Natural killer cell (primary cell): ENCODE results near the gene PKNOX1. TPM values are rescaled to one million over a fixed set of nuclear protein-coding genes. Genes with fewer than 3 reads are reported as not detected.

ENCODE experiments used
- ATAC-seq, 3 donors: fragments of 150-1000 bp in 2 of 3; fragments of 200-7000 bp in 1 of 3; cut with Tn5 transposase; 1 replicate in 1 of 3; 2 replicates in 2 of 3; pipeline ENCODE4 v1.10.0; 2021; ENCODE audit warnings: mild to moderate bottlenecking in 2 of 3, moderate library complexity in 2 of 3
- DNase-seq, 2 donors: peaks; one replicate each; pipeline versions ENCODE4 v3.0.0 to v3.0.0-alpha.2; 2013 to 2021; ENCODE audit warnings: mixed read lengths in 1 of 2
- H3K27ac ChIP-seq: one replicate; pipeline ENCODE4 v1.5.1; 2013; ENCODE audit warnings: mild to moderate bottlenecking, low read length
- H3K27me3 ChIP-seq: one replicate; pipeline ENCODE4 v1.6.1; 2013; ENCODE audit warnings: low read length; ENCODE audit not compliant: control insufficient read depth, insufficient read depth
- H3K36me3 ChIP-seq: one replicate; pipeline ENCODE4 v1.6.1; 2013; ENCODE audit warnings: low read length; ENCODE audit not compliant: control insufficient read depth, insufficient read depth
- H3K4me1 ChIP-seq: one replicate; pipeline ENCODE4 v1.6.1; 2013; ENCODE audit warnings: low read length; ENCODE audit not compliant: control insufficient read depth, insufficient read depth
- H3K4me3 ChIP-seq: one replicate; pipeline ENCODE4 v1.5.1; 2013; ENCODE audit warnings: low read length
- H3K9me3 ChIP-seq: one replicate; pipeline ENCODE4 v1.6.1; 2013; ENCODE audit warnings: low read length; ENCODE audit not compliant: control insufficient read depth, insufficient read depth
- H3K27ac Mint-ChIP-seq, 2 donors: one replicate each; pipeline ENCODE4 v1.8.0; 2022; ENCODE audit warnings: mild to moderate bottlenecking in 2 of 2, mixed read lengths in 2 of 2, moderate library complexity in 1 of 2
- H3K27me3 Mint-ChIP-seq, 2 donors: one replicate each; pipeline ENCODE4 v1.8.0; 2022; ENCODE audit warnings: low read depth in 2 of 2, mixed read lengths in 2 of 2
- H3K36me3 Mint-ChIP-seq: one replicate; pipeline ENCODE4 v1.8.0; 2022; ENCODE audit warnings: mixed read lengths
- H3K4me1 Mint-ChIP-seq, 2 donors: one replicate each; pipeline ENCODE4 v1.8.0; 2022; ENCODE audit warnings: mixed read lengths in 2 of 2
- H3K4me3 Mint-ChIP-seq: one replicate; pipeline ENCODE4 v1.8.0; 2022; ENCODE audit warnings: mild to moderate bottlenecking, moderate library complexity, mixed read lengths
- H3K9me3 Mint-ChIP-seq, 2 donors: one replicate each; pipeline ENCODE4 v1.8.0; 2022; ENCODE audit warnings: mixed read lengths in 2 of 2
- WGBS: methylation state at CpG from one replicate; pipeline ENCODE4 v1.1.7; 2013; ENCODE audit warnings: missing lambda C conversion rate; ENCODE audit not compliant: insufficient coverage; 5-methylcytosine and 5-hydroxymethylcytosine counted together
- intact Hi-C: fragments of 100-400 bp; cut with micrococcal nuclease; formaldehyde crosslinking; loops from one replicate; pipeline ENCODE4 v1.14.2; 2022
- total RNA-seq, 4 donors: library from RNA; stranded (reverse); fragments of 120-200 nt in 1 of 4; gene quantifications; one replicate each; pipeline versions ENCODE4 v1.2.3 to v1.2.4, GENCODE V29; 2013 to 2022
- TF ChIP-seq, protein P1 (sequence below): fragments of 200-600 bp; IDR thresholded peaks from one replicate; pipeline ENCODE4 v1.8.0; 2022; ENCODE audit warnings: antibody characterized with exemption

The PKNOX1 gene
- total RNA-seq, 3 donors from 2014 or later (not counting 1 experiment from before 2014, with no cell fraction given), result 19.1 to 25.5 (median 21.5) TPM

GRCh38 chr21:43025636-43026180 lies 51.3 kb downstream of the PKNOX1 start:
- DNase-seq (no peak), ATAC-seq (no peak)
- no peaks in the 10 kb centered on the region for H3K27me3 ChIP-seq
- H3K27me3 Mint-ChIP-seq, result no peaks in the 10 kb centered on the region
- no peaks in the 10 kb centered on the region for H3K4me1 Mint-ChIP-seq
- H3K36me3 ChIP-seq, result peaks cover 61% of the 10 kb centered on the region
- 96% methylated on average over 5 of the region's 6 CpGs for WGBS
- intact Hi-C loops, result no loop called here
- no peak overlapping the region for H3K27ac ChIP-seq
- no peaks in the 10 kb centered on the region for H3K4me1 ChIP-seq
- no peaks in the 10 kb centered on the region for H3K9me3 ChIP-seq
- H3K36me3 Mint-ChIP-seq, result no peaks in the 10 kb centered on the region
- H3K4me3 ChIP-seq, result no peak overlapping the region
- H3K27ac Mint-ChIP-seq, result no peak overlapping the region
- H3K4me3 Mint-ChIP-seq, result no peak overlapping the region
- TF ChIP-seq, protein P1, sequence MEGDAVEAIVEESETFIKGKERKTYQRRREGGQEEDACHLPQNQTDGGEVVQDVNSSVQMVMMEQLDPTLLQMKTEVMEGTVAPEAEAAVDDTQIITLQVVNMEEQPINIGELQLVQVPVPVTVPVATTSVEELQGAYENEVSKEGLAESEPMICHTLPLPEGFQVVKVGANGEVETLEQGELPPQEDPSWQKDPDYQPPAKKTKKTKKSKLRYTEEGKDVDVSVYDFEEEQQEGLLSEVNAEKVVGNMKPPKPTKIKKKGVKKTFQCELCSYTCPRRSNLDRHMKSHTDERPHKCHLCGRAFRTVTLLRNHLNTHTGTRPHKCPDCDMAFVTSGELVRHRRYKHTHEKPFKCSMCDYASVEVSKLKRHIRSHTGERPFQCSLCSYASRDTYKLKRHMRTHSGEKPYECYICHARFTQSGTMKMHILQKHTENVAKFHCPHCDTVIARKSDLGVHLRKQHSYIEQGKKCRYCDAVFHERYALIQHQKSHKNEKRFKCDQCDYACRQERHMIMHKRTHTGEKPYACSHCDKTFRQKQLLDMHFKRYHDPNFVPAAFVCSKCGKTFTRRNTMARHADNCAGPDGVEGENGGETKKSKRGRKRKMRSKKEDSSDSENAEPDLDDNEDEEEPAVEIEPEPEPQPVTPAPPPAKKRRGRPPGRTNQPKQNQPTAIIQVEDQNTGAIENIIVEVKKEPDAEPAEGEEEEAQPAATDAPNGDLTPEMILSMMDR, result no peak
- no peaks in the 10 kb centered on the region for H3K9me3 Mint-ChIP-seq

DNA sequence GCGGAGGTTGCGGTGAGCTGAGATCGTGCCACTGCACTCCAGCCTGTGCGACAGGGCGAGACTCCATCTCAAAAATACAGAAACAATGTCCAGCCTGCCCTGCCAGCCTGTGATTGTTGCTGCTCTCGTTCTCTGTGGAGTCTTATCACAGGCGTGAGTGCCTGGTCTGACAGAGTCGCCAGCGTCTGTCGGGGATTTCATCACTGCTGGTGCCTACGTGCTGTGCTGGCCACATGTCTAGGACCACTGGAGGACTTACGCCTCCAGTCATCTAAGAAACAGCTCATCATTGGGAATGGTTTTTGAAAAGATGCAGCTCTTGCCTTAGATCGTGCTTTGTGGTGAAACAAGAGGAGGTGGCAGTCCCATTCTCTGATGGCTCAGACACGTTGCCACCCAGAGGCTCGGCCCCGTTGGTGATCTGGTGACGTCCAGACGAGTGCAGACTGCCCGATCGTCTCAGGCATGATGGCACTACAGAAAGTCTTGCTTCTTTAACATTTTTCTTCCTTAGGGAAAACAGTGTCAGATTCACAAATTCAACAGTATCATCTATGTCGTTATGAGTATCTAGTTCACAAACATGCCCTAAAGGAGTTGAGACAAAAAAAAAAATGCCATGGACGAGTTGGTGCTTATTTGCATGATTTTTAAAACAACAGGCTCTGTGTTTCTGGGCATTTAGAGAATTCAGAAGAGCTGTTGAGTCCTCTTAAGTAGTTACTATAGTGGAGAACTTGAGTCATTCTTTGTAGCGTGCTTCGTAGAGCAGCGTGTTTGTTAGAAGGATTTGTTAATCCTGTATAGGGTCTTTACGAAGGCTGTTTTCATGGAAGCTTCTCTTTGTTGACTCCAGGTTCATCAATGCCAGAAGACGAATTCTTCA lies 53.7 kb downstream of the PKNOX1 start:
- Mint-ChIP-seq H3K27me3 (no peaks in the 10 kb centered on the region), H3K4me1 (no peaks in the 10 kb centered on the region), H3K27ac (no peak overlapping the region), H3K9me3 (no peaks in the 10 kb centered on the region), H3K36me3 (no peaks in the 10 kb centered on the region), H3K4me3 (no peak overlapping the region)
- Histone ChIP-seq H3K27me3 (no peaks in the 10 kb centered on the region), H3K4me1 (no peaks in the 10 kb centered on the region), H3K4me3 (no peak overlapping the region), H3K36me3 (peaks cover 47% of the 10 kb centered on the region), H3K27ac (no peak overlapping the region), H3K9me3 (no peaks in the 10 kb centered on the region)
- ATAC-seq (no peak), DNase-seq (no peak)
- 98% methylated on average over 27 of the region's 27 CpGs for WGBS
- TF ChIP-seq, protein P1, result no peak
- intact Hi-C loops, result no loop called here

- intact Hi-C loops, result no loop called here
- Histone ChIP-seq H3K27ac (no peak overlapping the region), H3K4me1 (no peaks in the 10 kb centered on the region), H3K4me3 (no peak overlapping the region), H3K9me3 (no peaks in the 10 kb centered on the region), H3K36me3 (peaks cover 38% of the 10 kb centered on the region), H3K27me3 (no peaks in the 10 kb centered on the region)
- ATAC-seq (no peak), DNase-seq (no peak)
- 96% methylated on average over 11 of the region's 13 CpGs for WGBS
- TF ChIP-seq, protein P1, result no peak
- Mint-ChIP-seq H3K9me3 (no peaks in the 10 kb centered on the region), H3K4me1 (no peaks in the 10 kb centered on the region), H3K36me3 (no peaks in the 10 kb centered on the region), H3K27me3 (no peaks in the 10 kb centered on the region), H3K27ac (no peak overlapping the region), H3K4me3 (no peak overlapping the region)
These were observed 55.4 kb downstream of the PKNOX1 start for GRCh38 chr21:43029785-43030184.
